Calu3 (cell line): ENCODE data around the gene APOL2. TPM values are rescaled to one million over a fixed set of nuclear protein-coding genes. Genes with fewer than 3 reads are reported as not detected.
A peak's percentile ranks its signal among the peaks of the same experiment; 100 is the strongest.

Source experiments
- BruUV-seq: library from RNA; stranded (reverse); fragments of 400-500 nt; replicated peaks from 2 replicates; lab custom pipeline; 2021; lab: Mats Ljungman, UMichigan
- CTCF ChIA-PET: fragments of 300-600 bp; sonication (Branson Sonifier 250); formaldehyde crosslinking; loops from one replicate; lab custom pipeline; 2022; ENCODE audit warnings: antibody characterized with exemption; lab: Charles Lee
- DNase-seq: peaks from one replicate; pipeline ENCODE4 v3.0.0; 2022
- H3K27ac Mint-ChIP-seq: one replicate; pipeline ENCODE4 v1.8.0; 2022; ENCODE audit warnings: mixed read lengths; ENCODE audit not compliant: unreplicated experiment
- H3K27me3 Mint-ChIP-seq: one replicate; pipeline ENCODE4 v1.8.0; 2022; ENCODE audit warnings: mixed read lengths; ENCODE audit not compliant: unreplicated experiment
- H3K36me3 Mint-ChIP-seq: one replicate; pipeline ENCODE4 v1.8.0; 2022; ENCODE audit warnings: mild to moderate bottlenecking, moderate library complexity, mixed read lengths; ENCODE audit not compliant: insufficient read depth, unreplicated experiment
- H3K4me1 Mint-ChIP-seq: one replicate; pipeline ENCODE4 v1.8.0; 2022; ENCODE audit warnings: mild to moderate bottlenecking, low read depth, mixed read lengths; ENCODE audit not compliant: unreplicated experiment
- H3K4me3 Mint-ChIP-seq: one replicate; pipeline ENCODE4 v1.8.0; 2022; ENCODE audit warnings: mild to moderate bottlenecking, low read depth, moderate library complexity, mixed read lengths; ENCODE audit not compliant: unreplicated experiment
- H3K9me3 Mint-ChIP-seq: one replicate; pipeline ENCODE4 v1.8.0; 2022; ENCODE audit warnings: low read depth, mixed read lengths; ENCODE audit not compliant: unreplicated experiment
- intact Hi-C: fragments of 100-400 bp; cut with micrococcal nuclease; formaldehyde crosslinking; loops from one replicate; pipeline ENCODE4 v1.10.0; 2022; ENCODE audit not compliant: unreplicated experiment
- total RNA-seq: library from RNA; stranded (reverse); gene quantifications from 2 replicates; pipeline ENCODE4 v1.2.3, GENCODE V29; 2022
- TF ChIP-seq, protein P1 (sequence below): fragments of 200-600 bp; IDR thresholded peaks from one replicate; pipeline ENCODE4 v1.8.0; 2022; ENCODE audit warnings: antibody characterized with exemption; ENCODE audit not compliant: unreplicated experiment

APOL2 gene
- total RNA-seq, 1 experiment from 2014 or later = 90.1 TPM

DNA sequence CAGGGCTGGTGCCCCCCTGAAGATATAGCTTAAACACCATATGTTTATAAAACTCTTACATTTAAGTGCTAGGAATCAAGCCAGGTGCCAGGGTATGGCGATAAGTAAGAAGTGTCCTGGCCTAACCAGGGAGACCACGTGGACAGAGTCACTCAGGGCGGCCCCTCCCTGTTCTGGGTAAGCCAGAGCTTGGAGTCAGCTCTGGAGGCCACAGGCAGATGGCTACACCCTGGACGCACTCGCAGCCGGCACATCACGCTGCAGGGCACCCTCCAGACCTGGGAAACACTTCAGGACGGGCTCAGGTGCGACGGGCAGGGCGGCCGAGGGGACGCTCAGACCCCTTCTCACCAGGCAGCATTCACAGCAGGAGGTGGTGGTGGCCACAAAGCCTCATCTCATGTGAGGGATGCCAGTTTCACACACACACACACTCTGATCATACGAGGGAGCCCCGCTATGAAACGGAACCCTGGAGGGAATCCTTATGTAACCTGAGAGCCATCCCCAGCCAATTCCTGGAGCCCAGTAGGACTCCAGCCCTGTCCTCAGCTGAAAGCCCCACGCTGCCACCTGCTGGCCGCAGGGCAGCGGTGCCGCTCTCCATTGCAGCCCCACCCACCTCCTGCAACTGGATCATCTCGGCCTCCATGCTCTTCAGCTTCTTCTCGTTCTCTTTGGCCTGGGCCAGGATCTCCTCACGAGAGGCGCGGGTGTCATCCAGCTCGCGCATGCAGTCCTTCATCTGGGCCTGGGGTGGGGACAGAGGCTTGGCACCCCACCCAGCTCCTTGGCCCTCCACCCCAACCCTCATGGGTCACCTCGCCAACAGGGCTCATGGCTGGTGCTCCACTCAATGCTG lies 47.0 kb upstream of the APOL2 start:
- Mint-ChIP-seq H3K36me3 (peaks cover 85% of the 10 kb centered on the region), H3K4me1 (peaks cover 5% of the 10 kb centered on the region), H3K9me3 (no peaks in the 10 kb centered on the region), H3K4me3 (no peak overlapping the region), H3K27me3 (no peaks in the 10 kb centered on the region), H3K27ac (no peak overlapping the region)
- TF ChIP-seq, protein P1, sequence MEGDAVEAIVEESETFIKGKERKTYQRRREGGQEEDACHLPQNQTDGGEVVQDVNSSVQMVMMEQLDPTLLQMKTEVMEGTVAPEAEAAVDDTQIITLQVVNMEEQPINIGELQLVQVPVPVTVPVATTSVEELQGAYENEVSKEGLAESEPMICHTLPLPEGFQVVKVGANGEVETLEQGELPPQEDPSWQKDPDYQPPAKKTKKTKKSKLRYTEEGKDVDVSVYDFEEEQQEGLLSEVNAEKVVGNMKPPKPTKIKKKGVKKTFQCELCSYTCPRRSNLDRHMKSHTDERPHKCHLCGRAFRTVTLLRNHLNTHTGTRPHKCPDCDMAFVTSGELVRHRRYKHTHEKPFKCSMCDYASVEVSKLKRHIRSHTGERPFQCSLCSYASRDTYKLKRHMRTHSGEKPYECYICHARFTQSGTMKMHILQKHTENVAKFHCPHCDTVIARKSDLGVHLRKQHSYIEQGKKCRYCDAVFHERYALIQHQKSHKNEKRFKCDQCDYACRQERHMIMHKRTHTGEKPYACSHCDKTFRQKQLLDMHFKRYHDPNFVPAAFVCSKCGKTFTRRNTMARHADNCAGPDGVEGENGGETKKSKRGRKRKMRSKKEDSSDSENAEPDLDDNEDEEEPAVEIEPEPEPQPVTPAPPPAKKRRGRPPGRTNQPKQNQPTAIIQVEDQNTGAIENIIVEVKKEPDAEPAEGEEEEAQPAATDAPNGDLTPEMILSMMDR = peak; percentile 91
- intact Hi-C loops = no loop called here
- BruUV-seq = no TSS peak
- DNase-seq = peak; percentile 88
- CTCF ChIA-PET = interaction anchor here (0.5 to 1.2 kb wide), 7 partner anchors 9 to 184 kb away, joined by 3 to 7 read pairs (median 4); no protein-coding TSS in a partner anchor

DNA sequence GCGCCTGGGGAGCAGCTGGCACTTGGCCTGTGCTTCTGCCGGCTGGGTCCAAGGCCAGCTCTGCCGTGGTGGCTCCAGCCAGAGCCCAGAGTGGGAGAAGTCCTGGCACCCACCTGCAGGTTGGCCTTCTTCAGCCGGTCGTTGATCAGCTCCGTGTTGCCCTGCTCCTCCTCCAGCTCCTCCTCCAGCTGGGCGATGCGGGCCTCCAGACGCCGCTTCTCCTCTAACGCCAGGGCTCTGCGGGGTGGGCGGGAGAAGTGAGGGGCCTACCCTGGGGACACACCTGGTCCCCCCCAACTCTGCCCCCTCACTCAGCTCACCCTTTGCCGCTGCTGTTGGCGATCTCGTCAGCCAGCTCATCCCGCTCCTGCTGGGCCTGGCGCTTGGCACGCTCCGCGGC lies 46.2 kb upstream of the APOL2 start:
- H3K27me3 Mint-ChIP-seq = no peaks in the 10 kb centered on the region
- CTCF ChIA-PET = no interaction called here
- H3K27ac Mint-ChIP-seq = no peak overlapping the region
- no TSS peak for BruUV-seq
- no peak overlapping the region for H3K4me3 Mint-ChIP-seq
- intact Hi-C loops = no loop called here
- no peak for DNase-seq
- H3K9me3 Mint-ChIP-seq = no peaks in the 10 kb centered on the region
- TF ChIP-seq, protein P1 = no peak
- H3K4me1 Mint-ChIP-seq = peaks cover 5% of the 10 kb centered on the region
- H3K36me3 Mint-ChIP-seq = peaks cover 89% of the 10 kb centered on the region

DNA sequence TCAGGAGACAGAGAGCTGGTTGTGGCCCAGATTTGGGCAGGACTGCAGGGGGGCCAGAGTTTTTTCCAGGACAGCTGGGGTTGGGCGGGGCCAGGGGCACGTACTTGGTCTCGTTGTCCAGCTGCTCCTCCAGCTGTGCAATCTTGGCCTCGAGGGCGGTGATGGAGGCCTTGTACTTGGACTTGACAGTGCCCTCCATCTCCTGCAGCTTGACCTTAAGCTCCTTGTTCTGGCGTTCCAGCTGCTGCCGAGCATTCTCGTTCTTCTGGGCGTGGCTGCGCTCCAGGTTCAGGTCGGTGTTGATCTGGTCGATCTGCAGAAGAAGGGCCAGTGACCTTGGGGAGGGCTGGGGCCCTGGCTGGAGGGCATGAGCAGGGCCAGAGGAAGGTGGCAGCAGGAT lies 45.7 kb upstream of the APOL2 start:
- CTCF ChIA-PET = interaction anchor here (0.5 kb wide), 1 partner anchor 682 kb away, joined by 3 read pairs; no protein-coding TSS in a partner anchor
- H3K36me3 Mint-ChIP-seq = peaks cover 92% of the 10 kb centered on the region
- intact Hi-C loops = no loop called here
- no peaks in the 10 kb centered on the region for H3K27me3 Mint-ChIP-seq
- no peak overlapping the region for H3K27ac Mint-ChIP-seq
- peaks cover 5% of the 10 kb centered on the region for H3K4me1 Mint-ChIP-seq
- no peak overlapping the region for H3K4me3 Mint-ChIP-seq
- no peak for DNase-seq
- TF ChIP-seq, protein P1 = no peak
- H3K9me3 Mint-ChIP-seq = no peaks in the 10 kb centered on the region
- BruUV-seq = no TSS peak

DNA sequence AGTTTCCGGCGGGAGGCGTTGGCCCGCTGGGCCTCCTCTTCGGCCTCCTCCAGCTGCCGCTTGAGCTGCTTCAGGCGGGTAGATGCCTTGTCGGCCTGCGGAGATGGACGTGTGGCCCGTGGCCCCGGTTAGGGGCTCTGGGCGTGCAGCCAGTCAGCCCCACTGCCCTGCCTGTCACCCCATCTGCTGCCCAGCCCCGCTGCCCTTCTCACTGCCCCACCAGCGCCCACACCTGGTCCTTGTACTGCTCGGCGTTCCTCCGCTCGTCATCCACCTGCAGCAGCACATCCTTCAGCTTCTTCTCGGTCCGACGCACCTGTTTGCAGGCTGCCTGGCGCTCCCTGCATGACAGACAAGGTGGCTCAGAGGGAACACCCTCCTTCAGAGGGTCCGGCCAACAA lies 44.8 kb upstream of the APOL2 start:
- TF ChIP-seq, protein P1 = no peak
- intact Hi-C loops = no loop called here
- H3K27me3 Mint-ChIP-seq = no peaks in the 10 kb centered on the region
- no peak overlapping the region for H3K4me3 Mint-ChIP-seq
- H3K27ac Mint-ChIP-seq = peak overlapping the region; percentile 21
- CTCF ChIA-PET = no interaction called here
- no TSS peak for BruUV-seq
- peaks cover 92% of the 10 kb centered on the region for H3K36me3 Mint-ChIP-seq
- H3K4me1 Mint-ChIP-seq = peaks cover 5% of the 10 kb centered on the region
- H3K9me3 Mint-ChIP-seq = no peaks in the 10 kb centered on the region
- DNase-seq = no peak
